ENCODE results near the gene VSX1.

Gene VSX1

GRCh38 chr20:25120920-25121319 is 39.0 kb upstream of the VSX1 start:
- no peak for ATAC-seq
- TF ChIP-seq ZNF70 (CRISPR knock-in tag; IDR thresholded peaks at IDR 0.05) (no peak), OSR1 (CRISPR knock-in tag; IDR thresholded peaks at IDR 0.05) (no peak), ZFP30 (CRISPR knock-in tag; IDR thresholded peaks at IDR 0.05) (no peak), GLIS3 (CRISPR knock-in tag; IDR thresholded peaks at IDR 0.05) (no peak), CREB5 (CRISPR knock-in tag; IDR thresholded peaks at IDR 0.05; ENCODE audit: low read depth) (no peak), CSRNP3 (CRISPR knock-in tag; IDR thresholded peaks at IDR 0.05) (no peak), SNAI2 (CRISPR knock-in tag; IDR thresholded peaks at IDR 0.05) (no peak), ZC3H10 (CRISPR knock-in tag; IDR thresholded peaks at IDR 0.05) (no peak), ZNF565 (CRISPR knock-in tag; conservative IDR thresholded peaks at IDR 0.05; ENCODE audit: low read depth) (no peak)

GRCh38 chr20:25120457-25120856 is 38.5 kb upstream of the VSX1 start:
- TF ChIP-seq ARNTL (CRISPR knock-in tag; IDR thresholded peaks at IDR 0.05; ENCODE audit: borderline replicate concordance, low read depth), result no peak
- no peak for TF ChIP-seq CSDC2 (CRISPR knock-in tag; IDR thresholded peaks at IDR 0.05)
- TF ChIP-seq ZFP3 (CRISPR knock-in tag; IDR thresholded peaks at IDR 0.05), result no peak
- no peak for TF ChIP-seq TOX (CRISPR knock-in tag; IDR thresholded peaks at IDR 0.05; ENCODE audit: borderline replicate concordance)
- TF ChIP-seq BACH2 (CRISPR knock-in tag; IDR thresholded peaks at IDR 0.05; ENCODE audit: borderline replicate concordance), result no peak
- TF ChIP-seq CREB5 (CRISPR knock-in tag; IDR thresholded peaks at IDR 0.05; ENCODE audit: low read depth), result no peak
- TF ChIP-seq RARB (CRISPR knock-in tag; IDR thresholded peaks at IDR 0.05), result no peak
- TF ChIP-seq TSHZ2 (CRISPR knock-in tag; IDR thresholded peaks at IDR 0.05), result no peak
- TF ChIP-seq PATZ1 (CRISPR knock-in tag; IDR thresholded peaks at IDR 0.05; ENCODE audit: borderline replicate concordance), result no peak
- TF ChIP-seq OSR1 (CRISPR knock-in tag; IDR thresholded peaks at IDR 0.05), result no peak
- TF ChIP-seq ZFP30 (CRISPR knock-in tag; IDR thresholded peaks at IDR 0.05), result no peak
- no peak for TF ChIP-seq ZNF8 (CRISPR knock-in tag; IDR thresholded peaks at IDR 0.05)
- TF ChIP-seq ESRRG (CRISPR knock-in tag; IDR thresholded peaks at IDR 0.05), result no peak
- ATAC-seq, result no peak

- no peak for TF ChIP-seq GLIS3 (CRISPR knock-in tag; IDR thresholded peaks at IDR 0.05)
- TF ChIP-seq ESRRG (CRISPR knock-in tag; IDR thresholded peaks at IDR 0.05), result no peak
- TF ChIP-seq ZFP3 (CRISPR knock-in tag; IDR thresholded peaks at IDR 0.05), result no peak
- no peak for TF ChIP-seq TSHZ2 (CRISPR knock-in tag; IDR thresholded peaks at IDR 0.05)
- TF ChIP-seq PATZ1 (CRISPR knock-in tag; IDR thresholded peaks at IDR 0.05; ENCODE audit: borderline replicate concordance), result no peak
- TF ChIP-seq CSRNP3 (CRISPR knock-in tag; IDR thresholded peaks at IDR 0.05), result no peak
- no peak for TF ChIP-seq CREB5 (CRISPR knock-in tag; IDR thresholded peaks at IDR 0.05; ENCODE audit: low read depth)
- no peak for TF ChIP-seq ZC3H10 (CRISPR knock-in tag; IDR thresholded peaks at IDR 0.05)
- TF ChIP-seq OSR1 (CRISPR knock-in tag; IDR thresholded peaks at IDR 0.05), result no peak
- no peak for TF ChIP-seq RARB (CRISPR knock-in tag; IDR thresholded peaks at IDR 0.05)
- TF ChIP-seq ISL1 (CRISPR knock-in tag; IDR thresholded peaks at IDR 0.05), result no peak
- TF ChIP-seq ARNTL (CRISPR knock-in tag; IDR thresholded peaks at IDR 0.05; ENCODE audit: borderline replicate concordance, low read depth), result no peak
- ATAC-seq, result no peak
Observed at GRCh38 chr20:25118529-25118928, 36.6 kb upstream of the VSX1 start.

Measured in SK-N-SH treated with all-trans-retinoic acid at 6 μM for 48 hours (cell line).